Measurements from ENCODE around the gene SRMS.

SRMS gene

GRCh38 chr20:63536997-63537524, 10.5 kb downstream of the SRMS start, which contains the start of gene PTK6:
Gene PTK6, minus strand, starts transcription at chr20:63537376. Its CDS starts 62 bp downstream, at chr20:63537314.
- peak; percentile 79 to 89 for DNase-seq

DNA sequence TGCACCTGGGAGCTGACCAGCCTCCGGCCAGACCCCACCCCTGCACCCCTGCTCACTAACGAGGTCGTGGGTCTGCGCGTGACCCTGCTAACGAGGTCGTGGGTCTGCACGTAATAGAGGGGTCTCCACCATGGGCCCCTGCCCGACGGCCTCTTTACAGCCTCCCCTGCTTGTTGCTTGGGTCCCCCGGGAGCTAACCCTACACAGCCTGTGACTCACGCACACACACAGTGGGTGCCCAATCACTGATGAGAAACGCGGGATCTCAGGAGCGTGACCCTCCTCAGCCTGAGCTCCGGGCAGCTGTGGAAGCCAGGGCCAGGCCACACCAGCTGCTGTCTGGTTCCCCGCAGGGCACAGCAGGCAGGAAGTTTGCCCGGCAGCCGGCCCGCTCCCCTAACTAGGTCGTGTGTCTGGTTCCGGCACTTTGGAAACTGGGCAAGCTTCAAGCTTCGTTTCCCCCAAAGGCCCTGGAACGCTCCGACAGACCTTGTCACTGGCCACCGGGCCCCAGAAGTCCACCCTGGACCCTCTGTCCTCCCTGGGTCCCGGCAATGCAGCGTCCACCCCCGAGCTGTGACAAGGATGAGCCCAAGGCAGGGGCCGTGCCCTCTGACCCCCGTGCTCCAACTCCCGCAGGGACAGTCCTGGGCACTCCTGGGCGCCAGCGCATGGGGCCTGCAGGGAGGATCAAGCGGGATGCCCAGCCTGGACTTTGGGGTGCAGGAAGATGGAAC, 11.1 kb downstream of the SRMS start:
- no peak for DNase-seq

GRCh38 chr20:63534831-63535651, 12.5 kb downstream of the SRMS start:
- DNase-seq: no peak

DNA sequence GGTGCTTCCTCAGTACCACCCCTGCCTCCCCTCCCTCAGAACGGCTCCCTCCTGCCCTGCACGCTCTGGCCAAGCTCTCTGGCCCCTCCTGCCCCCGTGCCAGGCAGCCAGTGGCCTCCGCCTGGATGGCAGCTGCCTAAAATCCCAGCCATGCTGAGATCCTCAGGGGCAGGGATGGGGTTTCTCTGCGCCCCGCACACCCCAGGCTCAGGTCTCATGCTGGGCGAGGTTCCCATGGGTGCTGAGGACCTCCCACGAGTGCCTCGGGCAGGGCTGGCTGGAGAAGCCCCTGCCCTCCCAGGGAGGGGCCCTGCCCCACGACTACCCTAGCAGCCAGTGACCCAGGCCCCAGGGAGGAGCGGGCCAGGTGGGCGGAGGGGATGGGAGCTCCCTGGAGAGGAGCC, 13.1 kb downstream of the SRMS start:
- DNase-seq: no peak

DNA sequence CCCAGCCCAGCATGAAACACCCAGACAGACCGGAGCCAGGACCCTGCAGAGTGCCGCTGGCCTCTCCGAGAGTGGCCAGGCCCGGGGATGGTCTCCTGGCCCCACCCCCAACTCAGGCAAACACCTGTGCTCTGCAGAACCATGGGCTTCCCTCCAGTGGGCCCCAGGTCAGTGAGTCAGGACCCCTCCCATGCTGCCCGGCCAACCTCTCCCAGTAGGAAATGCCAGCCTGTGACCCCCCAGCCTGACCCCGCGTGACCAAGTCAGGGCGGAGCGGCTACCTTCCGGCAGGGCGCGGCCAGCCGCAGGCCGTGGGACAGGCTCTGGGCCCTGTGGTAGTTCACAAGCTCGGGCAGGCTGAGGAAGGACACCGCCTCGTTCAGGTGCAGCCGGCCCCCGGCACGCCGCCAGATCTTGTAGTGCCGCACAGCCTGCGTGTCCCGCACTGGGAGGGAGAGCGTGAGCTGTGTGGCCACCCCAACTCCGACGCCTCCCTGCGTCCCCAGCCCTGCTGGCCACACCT, 13.6 kb downstream of the SRMS start:
- DNase-seq: no peak

DNA sequence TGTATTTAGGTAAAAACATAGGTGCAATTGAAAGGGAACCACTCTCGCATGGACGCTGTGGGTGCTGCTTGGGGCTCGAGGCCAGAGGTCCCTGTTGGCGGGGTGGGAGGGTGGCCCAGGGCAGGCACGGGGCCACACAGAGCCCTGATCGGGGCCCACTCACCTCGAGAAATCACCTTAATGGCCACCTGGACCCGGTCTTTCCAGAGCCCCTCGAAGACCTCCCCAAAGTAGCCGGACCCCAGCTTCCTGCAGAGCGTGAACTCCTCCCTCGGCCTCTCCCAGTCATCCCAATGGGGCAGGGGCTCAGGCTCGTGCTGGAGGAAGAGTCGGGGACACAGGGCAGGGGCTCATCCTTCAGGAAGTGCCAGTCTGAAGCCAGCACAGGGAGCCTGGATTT, 14.2 kb downstream of the SRMS start:
- no peak for DNase-seq

DNA sequence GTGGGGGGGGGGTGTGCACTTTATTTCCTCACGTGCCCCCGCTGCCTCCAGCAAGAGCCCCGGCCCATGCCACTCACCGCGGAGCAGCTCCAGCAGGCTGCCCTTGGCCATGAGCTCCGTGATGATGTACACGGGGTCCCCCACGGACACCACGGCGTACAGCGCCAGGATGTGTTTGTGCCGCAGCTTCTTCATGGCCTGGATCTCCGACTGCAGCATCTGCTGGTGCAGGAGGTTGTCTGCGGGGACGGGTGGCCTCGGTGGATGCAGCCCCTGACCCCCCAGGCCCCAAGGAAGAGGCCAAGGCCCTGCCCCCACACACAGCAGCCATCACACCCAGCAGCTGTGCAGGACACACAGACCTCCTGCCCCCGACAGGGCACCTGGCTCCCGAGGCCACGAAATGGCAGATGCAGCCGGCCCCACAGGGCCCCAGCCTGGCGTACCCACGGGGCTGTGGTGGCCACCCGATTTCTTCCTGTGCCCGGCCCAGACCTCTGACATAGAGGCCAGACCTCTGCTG, 15.0 kb downstream of the SRMS start:
- DNase-seq: no peak

DNA sequence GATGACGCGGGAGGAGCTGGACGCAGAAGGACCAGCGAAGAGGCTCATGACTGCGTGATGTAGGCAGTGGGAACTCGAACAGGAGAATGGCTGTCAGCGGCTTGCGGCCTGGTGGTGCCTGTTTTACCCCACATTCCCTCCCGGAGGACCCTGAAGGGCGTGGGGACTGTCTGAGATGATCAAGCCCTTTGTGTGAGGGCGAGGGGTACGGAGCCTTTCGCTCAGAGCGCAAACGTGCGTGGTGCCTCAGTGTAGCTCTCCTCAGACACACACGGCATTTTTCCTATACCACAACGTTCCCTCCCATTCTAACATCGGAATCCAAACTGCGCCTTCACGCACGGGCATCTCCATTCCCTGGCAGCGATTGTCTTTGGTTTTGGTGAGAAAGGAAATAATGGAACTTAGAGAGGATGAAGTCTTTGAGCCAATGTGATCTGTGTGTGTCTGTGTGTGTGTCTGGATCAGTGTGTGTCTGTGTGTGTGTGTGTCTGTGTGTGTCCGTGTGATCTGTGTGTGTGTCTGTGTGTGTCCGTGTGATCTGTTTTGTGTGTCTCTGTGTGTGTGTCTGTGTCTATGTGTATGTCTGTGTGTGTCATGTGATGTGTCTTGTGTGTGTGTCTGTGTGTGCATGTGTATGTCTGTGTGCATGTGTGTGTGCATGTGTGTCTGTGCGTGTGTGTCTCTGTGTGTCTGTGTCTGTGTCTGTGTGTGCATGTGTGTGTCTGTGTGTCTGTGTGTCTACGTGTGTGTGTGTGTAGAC, 15.7 kb downstream of the SRMS start:
- DNase-seq: no peak

GRCh38 chr20:63530788-63531160, 16.8 kb downstream of the SRMS start:
- DNase-seq: no peak

DNA sequence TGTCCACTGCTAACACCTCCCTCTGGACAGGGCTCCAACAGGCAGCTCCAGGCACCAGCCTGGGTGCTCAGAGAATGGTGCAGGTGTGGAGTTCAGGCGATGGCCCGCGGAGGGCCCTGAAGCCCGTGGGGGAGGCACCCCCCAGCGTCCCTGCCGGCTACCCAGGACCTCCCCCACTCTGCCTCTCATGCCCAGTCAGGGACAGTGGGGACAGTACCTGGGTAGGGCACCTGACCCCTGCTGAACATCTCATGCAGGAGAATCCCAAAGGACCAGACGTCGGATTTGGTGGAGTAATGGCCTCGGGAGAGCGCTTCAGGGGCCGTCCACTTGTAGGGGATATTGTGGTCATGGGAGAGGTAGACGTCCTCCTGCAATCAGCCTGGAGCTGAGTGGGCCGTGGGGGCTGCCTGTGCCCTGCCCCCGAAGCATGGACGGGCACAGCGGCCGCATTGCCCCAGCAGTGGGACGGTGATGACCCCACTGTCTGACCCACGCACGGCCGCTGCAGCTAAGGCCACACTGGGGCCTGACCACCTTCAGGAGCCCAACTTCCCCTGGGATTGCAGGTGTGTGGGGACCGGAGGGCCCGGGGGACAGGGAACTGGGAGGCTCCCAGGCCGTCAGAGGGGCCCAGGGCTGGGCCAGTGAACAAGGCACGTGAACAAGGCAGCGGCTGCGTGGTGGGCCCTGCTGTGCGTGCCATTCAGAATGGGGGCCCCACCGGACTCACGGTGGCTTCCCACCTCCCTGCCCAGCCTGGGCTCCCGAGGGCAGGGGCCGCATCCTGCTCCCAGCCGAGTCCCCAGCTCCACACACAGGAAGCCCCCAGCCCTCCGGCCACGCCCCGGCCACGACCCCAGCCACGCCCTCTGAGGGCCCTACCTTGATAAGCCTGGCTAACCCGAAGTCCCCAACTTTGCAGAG, 17.4 kb downstream of the SRMS start:
- no peak for DNase-seq

DNA sequence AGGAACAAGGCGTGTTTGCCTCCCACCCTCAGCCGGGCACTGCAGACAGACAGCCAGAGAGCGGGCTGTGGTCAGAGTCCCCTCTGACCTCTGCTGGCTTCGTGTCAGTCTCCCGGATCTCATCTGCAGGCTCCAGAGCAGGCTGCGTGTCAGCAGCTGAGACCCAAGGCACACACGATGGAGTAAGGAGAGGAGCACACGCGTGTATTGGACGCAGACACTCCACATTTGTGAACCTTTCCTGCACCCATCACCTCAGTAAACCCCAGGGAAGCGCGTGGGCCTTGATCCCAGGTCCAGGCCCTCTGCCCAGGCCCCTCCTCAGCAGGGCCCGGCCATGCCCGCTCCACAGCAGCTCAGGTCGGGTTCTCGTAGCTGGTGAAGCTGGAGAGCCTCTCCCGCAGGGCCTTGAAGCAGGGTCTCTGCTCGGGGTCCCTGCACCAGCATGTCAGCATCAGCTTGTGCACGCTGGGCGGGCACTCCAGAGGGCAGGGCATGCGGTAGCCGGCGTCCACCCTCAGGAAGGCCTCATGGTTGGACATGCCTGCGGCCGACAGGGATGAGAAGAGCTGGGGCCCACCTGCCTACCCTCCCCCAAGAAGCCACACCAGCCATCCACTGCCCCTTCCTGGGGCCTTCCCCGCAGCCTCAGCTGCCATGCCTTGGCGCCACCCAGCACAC, 18.2 kb downstream of the SRMS start:
- DNase-seq: no peak

DNA sequence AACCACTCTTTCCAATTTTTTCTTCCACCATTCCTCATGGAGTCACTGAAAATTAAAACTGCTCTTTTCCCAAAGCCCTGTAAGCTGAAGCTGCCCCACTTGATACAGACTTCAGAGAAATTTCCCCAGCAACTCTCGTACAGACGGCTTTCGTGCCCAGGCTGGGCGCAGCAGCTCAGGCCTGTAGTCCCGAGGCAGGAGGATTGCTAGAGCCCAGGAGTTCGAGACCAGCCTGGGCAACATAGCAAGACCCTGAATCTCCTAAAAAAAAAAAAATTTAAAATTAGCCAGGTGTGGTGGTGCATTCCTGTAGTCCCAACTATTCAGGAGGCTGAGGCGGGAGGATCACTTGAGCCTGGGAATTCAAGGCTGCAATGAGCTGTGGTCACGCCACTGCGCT, 20.4 kb downstream of the SRMS start:
- DNase-seq: no peak

- DNase-seq: no peak
These were observed 21.6 kb downstream of the SRMS start for GRCh38 chr20:63525971-63526370.

GRCh38 chr20:63525185-63525584, 22.4 kb downstream of the SRMS start:
- no peak for DNase-seq

DNA sequence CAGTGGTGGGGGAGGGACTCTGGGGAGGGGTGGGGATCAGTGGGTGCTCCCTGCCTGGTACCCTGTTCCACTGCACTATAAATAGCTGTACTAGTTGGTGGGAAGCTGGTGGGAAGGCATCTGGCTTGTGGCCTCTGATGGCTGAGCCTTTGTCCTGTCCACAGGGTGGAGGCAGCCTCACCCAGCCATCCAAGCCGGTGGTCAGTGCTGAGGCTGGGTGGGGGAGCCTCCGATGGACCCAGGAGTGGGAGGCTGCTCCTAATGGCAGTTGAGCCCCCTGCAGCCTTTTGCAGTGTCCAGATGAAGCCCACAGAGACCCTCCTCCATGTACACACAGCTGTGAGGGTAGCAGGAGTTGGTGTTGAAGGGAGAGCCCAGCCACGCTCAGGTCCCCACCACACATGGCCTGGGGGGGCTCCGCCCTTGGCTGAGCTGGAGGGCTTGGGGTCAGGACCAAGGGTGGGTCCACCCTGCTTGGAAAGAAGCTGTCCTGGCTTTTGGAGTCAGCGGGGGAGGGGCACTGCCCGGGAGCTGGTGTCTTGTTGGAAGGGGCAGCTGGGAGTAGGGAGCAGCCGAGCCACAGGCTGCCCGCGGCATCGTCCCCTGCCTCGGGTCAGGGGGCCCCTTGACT, 24.5 kb downstream of the SRMS start:
- DNase-seq: no peak

- no peak for DNase-seq
These were observed 25.3 kb downstream of the SRMS start for GRCh38 chr20:63522091-63522868.

DNA sequence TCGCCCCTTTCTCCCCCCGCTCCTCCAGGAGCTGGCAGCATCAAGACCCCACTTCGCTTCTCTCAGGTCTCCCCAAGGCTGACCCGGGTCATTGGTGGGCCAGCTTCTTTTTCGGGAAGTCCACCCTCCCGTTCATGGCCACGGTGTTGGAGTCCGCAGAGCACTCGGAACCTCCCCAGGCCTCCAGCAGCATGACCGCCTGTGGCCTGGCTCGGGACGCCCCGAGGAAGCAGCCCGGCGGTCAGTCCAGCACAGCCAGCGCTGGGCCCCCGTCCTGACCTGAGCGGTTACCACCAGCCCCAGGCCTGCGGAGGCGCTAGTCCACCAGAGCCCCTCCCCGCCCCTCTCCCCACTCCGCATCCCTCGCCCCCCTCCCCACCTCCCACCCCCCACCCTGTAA, 25.9 kb downstream of the SRMS start:
- DNase-seq: no peak

DNA sequence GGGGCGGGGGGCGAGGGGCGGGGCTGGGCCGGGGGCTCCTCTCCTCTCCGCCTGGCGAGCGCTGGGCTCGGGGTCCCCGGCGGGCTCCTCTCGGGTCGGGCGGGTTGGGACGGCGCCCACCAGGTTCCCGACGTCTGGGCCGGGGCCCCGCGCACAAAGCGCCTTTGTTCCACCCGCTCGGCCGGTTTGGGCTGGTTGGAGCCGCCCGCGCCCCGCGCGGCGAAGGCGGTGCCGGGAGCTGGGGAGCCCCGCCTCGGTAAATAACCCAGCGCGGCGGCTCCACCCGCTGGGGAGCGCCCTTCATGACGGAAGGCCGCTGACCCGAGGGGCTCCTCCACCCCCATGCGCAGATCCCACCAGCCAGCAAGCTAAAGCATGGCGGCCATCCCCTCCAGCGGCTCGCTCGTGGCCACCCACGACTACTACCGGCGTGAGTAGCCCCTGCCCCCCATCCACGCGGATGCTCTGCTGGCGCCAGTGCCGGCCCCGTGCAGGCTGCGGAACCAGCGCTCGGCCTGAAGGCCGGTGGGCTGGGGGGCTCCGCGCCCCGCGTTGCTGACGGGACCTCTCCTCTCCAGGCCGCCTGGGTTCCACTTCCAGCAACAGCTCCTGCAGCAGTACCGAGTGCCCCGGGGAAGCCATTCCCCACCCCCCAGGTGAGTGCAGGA, 26.5 kb downstream of the SRMS start:
- peak; percentile 56 to 75 for DNase-seq

- peak; percentile 77 to 89 for DNase-seq
These were observed 27.0 kb downstream of the SRMS start, which contains the start of gene PPDPF for GRCh38 chr20:63520504-63520933. Gene PPDPF, plus strand, starts transcription at chr20:63520765. Its CDS starts 544 bp downstream, at chr20:63521309.

Measured in inflammatory macrophage (primary cell).